IMR-90 (cell line): ENCODE results near the gene PITPNM1. TPM values are rescaled to one million over a fixed set of nuclear protein-coding genes. Genes with fewer than 3 reads are reported as not detected.

Experiments
- ATAC-seq: fragments of 200-7000 bp; cut with Tn5 transposase; 2 replicates; pipeline ENCODE4 v1.9.1; 2020; ENCODE audit warnings: low read depth, mild to moderate bottlenecking, moderate library complexity
- BruUV-seq: library from RNA; stranded (reverse); fragments of 400-500 nt; replicated peaks from 2 replicates; lab custom pipeline; 2021; lab: Mats Ljungman, UMichigan
- CTCF ChIA-PET: fragments of 300-600 bp; formaldehyde crosslinking; extraction: SDS; loops from one replicate; lab custom pipeline; 2021; ENCODE audit warnings: antibody characterized with exemption; lab: Yijun Ruan, JAX
- POLR2A ChIA-PET: fragments of 300-600 bp; sonication (Branson Sonifier 250); formaldehyde crosslinking; loops from one replicate; lab custom pipeline; 2022; ENCODE audit warnings: antibody characterized with exemption; ENCODE audit not compliant: unreplicated experiment; lab: Charles Lee
- DNase-seq: peaks from one replicate; pipeline ENCODE4 v3.0.0; 2013
- H2AFZ ChIP-seq: replicated peaks from 2 replicates; pipeline ENCODE3; 2013; ENCODE audit warnings: low read length, mild to moderate bottlenecking; ENCODE audit not compliant: poor library complexity
- H2AK5ac ChIP-seq: 2 replicates; pipeline ENCODE4 v1.6.1; 2013; ENCODE audit warnings: low read depth, low read length, inconsistent platforms
- H2AK9ac ChIP-seq: replicated peaks from 2 replicates; pipeline ENCODE3; 2013; ENCODE audit warnings: mild to moderate bottlenecking, low read depth, low read length, moderate library complexity; ENCODE audit not compliant: poor library complexity
- H2BK120ac ChIP-seq: 2 replicates; pipeline ENCODE4 v1.6.1; 2013; ENCODE audit warnings: low read depth, low read length, inconsistent platforms
- H2BK15ac ChIP-seq: 3 replicates; pipeline ENCODE4 v1.6.1; 2013; ENCODE audit warnings: low read depth, low read length, inconsistent platforms
- H2BK20ac ChIP-seq: 2 replicates; pipeline ENCODE4 v1.6.1; 2013; ENCODE audit warnings: low read depth, mild to moderate bottlenecking, inconsistent platforms, low read length, moderate library complexity
- H2BK5ac ChIP-seq: 2 replicates; pipeline ENCODE4 v1.6.1; 2013; ENCODE audit warnings: mild to moderate bottlenecking, low read depth, low read length, inconsistent platforms; ENCODE audit not compliant: poor library complexity, severe bottlenecking
- H3K14ac ChIP-seq: replicated peaks from 2 replicates; pipeline ENCODE4 v1.6.1; 2013; ENCODE audit warnings: low read depth, low read length, inconsistent platforms
- H3K18ac ChIP-seq: 2 replicates; pipeline ENCODE4 v1.6.1; 2013; ENCODE audit warnings: low read depth, low read length, control low read depth
- H3K23ac ChIP-seq: 2 replicates; pipeline ENCODE4 v1.6.1; 2013; ENCODE audit warnings: low read depth, low read length, inconsistent platforms
- H3K27ac ChIP-seq: 2 replicates; pipeline ENCODE4 v1.5.1; 2013; ENCODE audit warnings: mild to moderate bottlenecking, control low read depth, low read length; ENCODE audit not compliant: insufficient read depth
- H3K27me3 ChIP-seq: 2 replicates; pipeline ENCODE4 v1.6.1; 2013; ENCODE audit warnings: low read length; ENCODE audit not compliant: control insufficient read depth, insufficient read depth
- H3K36me3 ChIP-seq: 2 replicates; pipeline ENCODE4 v1.6.1; 2013; ENCODE audit warnings: low read length, mixed read lengths; ENCODE audit not compliant: control insufficient read depth, insufficient read depth
- H3K4ac ChIP-seq: 2 replicates; pipeline ENCODE4 v1.6.1; 2013; ENCODE audit warnings: low read depth, low read length, inconsistent platforms
- H3K4me1 ChIP-seq: 2 replicates; pipeline ENCODE4 v1.6.1; 2013; ENCODE audit warnings: low read length, mixed read lengths; ENCODE audit not compliant: control insufficient read depth, insufficient read depth
- H3K4me2 ChIP-seq: 2 replicates; pipeline ENCODE4 v1.6.1; 2013; ENCODE audit warnings: low read depth, mild to moderate bottlenecking, control low read depth, low read length, moderate library complexity
- H3K4me3 ChIP-seq: 2 replicates; pipeline ENCODE4 v1.5.1; 2013; ENCODE audit warnings: low read depth, mild to moderate bottlenecking, control low read depth, low read length, moderate library complexity; ENCODE audit not compliant: insufficient read depth
- H3K56ac ChIP-seq: 2 replicates; pipeline ENCODE4 v1.6.1; 2013; ENCODE audit warnings: low read length, inconsistent platforms; ENCODE audit not compliant: insufficient read depth; ENCODE audit errors: extremely low read depth
- H3K79me1 ChIP-seq, 2 experiments: 2 replicates each; pipeline ENCODE4 v1.6.1; 2013; ENCODE audit warnings: low read length in 2 of 2, inconsistent platforms in 1 of 2, low read depth in 1 of 2
- H3K9ac ChIP-seq: 2 replicates; pipeline ENCODE4 v1.6.1; 2013; ENCODE audit warnings: low read depth, low read length, control low read depth
- H3K9me1 ChIP-seq: 2 replicates; pipeline ENCODE4 v1.6.1; 2013; ENCODE audit warnings: low read length, inconsistent platforms; ENCODE audit not compliant: insufficient read depth
- H3K9me3 ChIP-seq: 2 replicates; pipeline ENCODE4 v1.6.1; 2013; ENCODE audit warnings: low read length; ENCODE audit not compliant: control insufficient read depth, insufficient read depth
- H4K20me1 ChIP-seq: 2 replicates; pipeline ENCODE4 v1.6.1; 2013; ENCODE audit warnings: low read length, inconsistent platforms; ENCODE audit not compliant: insufficient read depth
- H4K5ac ChIP-seq: 2 replicates; pipeline ENCODE4 v1.6.1; 2013; ENCODE audit warnings: mild to moderate bottlenecking, low read depth, low read length, control low read depth
- H4K8ac ChIP-seq, 2 experiments: 2 replicates each; pipeline ENCODE4 v1.6.1; 2013; ENCODE audit warnings: low read depth in 2 of 2, low read length in 2 of 2, control low read depth in 1 of 2, inconsistent platforms in 1 of 2
- H4K91ac ChIP-seq: 2 replicates; pipeline ENCODE4 v1.6.1; 2013; ENCODE audit warnings: low read depth, low read length, inconsistent platforms; ENCODE audit not compliant: insufficient read depth
- MAFK ChIP-seq: IDR thresholded peaks from 2 replicates; pipeline ENCODE4 v1.6.1; 2012; ENCODE audit warnings: low read depth, low read length, improper control_type of control experiment
- WGBS, 2 experiments: methylation state at CpG; one replicate each; pipeline versions ENCODE4 v1.1.5 to v1.1.7; 2013; ENCODE audit warnings: missing lambda C conversion rate in 2 of 2; ENCODE audit not compliant: insufficient read length in 1 of 2; ENCODE audit errors: extremely low coverage in 2 of 2; 5-methylcytosine and 5-hydroxymethylcytosine counted together
- dilution Hi-C: fragments of 300-500 bp; cut with HindIII; formaldehyde crosslinking; loops from one replicate; pipeline ENCODE4 v1.14.3; 2018; ENCODE audit warnings: low sequenced_read_pairs; ENCODE audit not compliant: unreplicated experiment
- in situ Hi-C: fragments of 300-500 bp; cut with MboI; formaldehyde crosslinking; loops from 3 replicates; pipeline ENCODE4 v1.14.3; 2019; ENCODE audit warnings: low sequenced_read_pairs, inconsistent platforms, mixed read lengths
- intact Hi-C: fragments of 100-400 bp; cut with micrococcal nuclease; formaldehyde crosslinking; loops from 2 replicates; pipeline ENCODE4 v1.10.0; 2022
- polyA plus RNA-seq, 3 experiments: library from polyadenylated mRNA; depleted of rRNA; stranded (reverse); fragments of >200 nt; gene quantifications; 2 replicates each; pipeline ENCODE4 v1.2.3, GENCODE V29; 2012; ENCODE audit warnings: low replicate concordance in 1 of 3
- total RNA-seq: library from RNA; depleted of rRNA; stranded (reverse); fragments of >200 nt; gene quantifications from 2 replicates; pipeline ENCODE4 v1.2.3, GENCODE V29; 2012

PITPNM1 gene
- total and polyA plus RNA-seq, 2 of the 4 experiments (the other 2 are of a cell fraction), result 5.0 to 15.4 TPM

DNA sequence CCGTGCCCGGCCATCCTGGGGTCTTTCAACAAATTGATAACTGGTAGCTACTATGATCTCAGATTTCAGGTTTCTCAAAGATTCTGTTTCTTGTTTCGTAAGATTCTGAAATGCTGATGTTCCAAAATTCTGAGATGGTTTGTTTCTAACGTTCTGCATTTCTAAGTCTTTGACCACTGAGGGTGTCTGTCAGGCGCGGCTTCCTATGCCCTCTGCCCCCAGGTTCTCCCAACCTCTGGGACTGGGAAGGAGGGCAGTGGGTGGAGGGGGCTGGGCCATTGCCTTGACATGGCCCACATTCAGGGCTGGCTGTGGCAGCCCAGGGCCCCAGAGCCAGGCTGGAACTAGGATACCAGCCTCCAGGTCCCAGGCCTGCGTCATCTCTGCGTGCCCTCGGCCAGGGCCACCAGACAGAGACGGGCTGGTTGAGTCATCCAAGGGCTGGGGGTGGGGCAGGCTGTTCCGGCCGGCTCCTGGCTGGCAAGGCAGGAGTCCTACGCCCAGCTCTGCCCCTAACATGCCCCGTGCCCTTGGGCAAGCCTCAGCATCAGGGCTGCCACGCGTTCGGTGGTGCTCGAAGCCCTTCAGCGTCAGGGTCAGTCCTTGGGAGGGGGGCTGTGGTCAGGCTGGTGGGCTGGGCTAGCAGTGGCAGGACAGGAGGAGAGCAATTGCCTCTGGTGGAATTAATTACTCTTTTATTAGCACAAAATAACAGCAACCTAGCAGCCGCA, 41.3 kb downstream of the PITPNM1 start:
- DNase-seq, result no peak
- intact Hi-C loops, result no loop called here
- no peak overlapping the region for H2AK5ac ChIP-seq
- peak overlapping the region; percentile 95 for H2AFZ ChIP-seq
- H3K23ac ChIP-seq, result no peak overlapping the region
- H3K27ac ChIP-seq, result no peak overlapping the region
- H3K18ac ChIP-seq, result no peak overlapping the region
- H3K36me3 ChIP-seq, result peaks cover 2% of the 10 kb centered on the region; the same call in 1 of the 2 replicates
- no peak for ATAC-seq
- H3K9me1 ChIP-seq, result peaks cover 12% of the 10 kb centered on the region
- no peak overlapping the region for H2BK120ac ChIP-seq
- peak overlapping the region; percentile 47; the same call in 1 of the 2 replicates for H4K91ac ChIP-seq
- H4K8ac ChIP-seq, result peak overlapping the region; percentile 88 to 92; a peak in 2 of 4 replicates
- peak overlapping the region; percentile 68 for H3K4me2 ChIP-seq
- H4K20me1 ChIP-seq, result no peaks in the 10 kb centered on the region
- peak overlapping the region; percentile 56 for H2BK5ac ChIP-seq
- in situ Hi-C loops, result no loop called here
- H4K5ac ChIP-seq, result peak overlapping the region; percentile 87
- no peak overlapping the region for H2BK20ac ChIP-seq
- no peak overlapping the region; the same call in 1 of the 2 replicates for H3K4me3 ChIP-seq
- BruUV-seq, result no TSS peak
- WGBS, 2 experiments, result 100% methylated on average over 4 of the region's 20 CpGs; no CpG with 5 or more reads in 1 of the 2 experiments
- no peaks in the 10 kb centered on the region; the same call in 1 of the 2 replicates for H3K27me3 ChIP-seq
- H2BK15ac ChIP-seq, result no peak overlapping the region
- TF ChIP-seq MAFK, result no peak
- no peak overlapping the region for H3K56ac ChIP-seq
- H3K79me1 ChIP-seq, result peaks cover 4 to 24% of the 10 kb centered on the region in 2 experiments; a peak in 2 of 4 replicates
- dilution Hi-C loops, result no loop called here
- peaks cover 9% of the 10 kb centered on the region for H3K4me1 ChIP-seq
- ChIA-PET CTCF (no interaction called here), POLR2A (no interaction called here)
- H3K4ac ChIP-seq, result 0 out of 2 replicates have a peak overlapping the region, but pooled peaks have one; percentile 69
- peak overlapping the region; percentile 84 for H2AK9ac ChIP-seq
- H3K9ac ChIP-seq, result no peak overlapping the region
- no peak overlapping the region for H3K14ac ChIP-seq
- H3K9me3 ChIP-seq, result no peaks in the 10 kb centered on the region
